ENCODE data around the gene MTUS2.

The MTUS2 gene

DNA sequence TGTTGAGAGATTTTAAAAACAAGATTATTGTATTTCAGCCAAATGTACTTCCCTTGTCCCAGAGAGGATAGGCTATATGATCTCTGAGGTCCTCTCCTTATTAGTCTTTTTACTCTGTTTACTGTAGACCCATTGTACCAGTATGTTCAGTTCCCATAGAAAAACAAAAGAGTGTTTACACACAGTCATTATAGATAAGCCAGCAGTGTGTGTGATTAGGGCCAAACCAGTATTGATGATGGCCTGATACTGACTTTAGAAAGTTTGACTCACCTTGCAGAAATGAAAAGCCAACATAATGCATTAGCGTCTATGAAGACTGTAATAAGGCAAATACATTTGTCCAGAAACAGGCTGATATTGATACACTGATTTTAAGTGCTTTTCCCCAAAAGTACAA is 6.2 kb downstream of the MTUS2 start:
- no peak overlapping the region for H2AFZ ChIP-seq (ENCODE audit: low read length)
- H3K36me3 ChIP-seq (ENCODE audit: insufficient read depth, low read length) = no peaks in the 10 kb centered on the region
- no peaks in the 10 kb centered on the region for H4K20me1 ChIP-seq (ENCODE audit: insufficient read depth, low read length, poor library complexity, severe bottlenecking)
- H3K4me1 ChIP-seq (ENCODE audit: insufficient read depth, low read length, poor library complexity, severe bottlenecking) = no peaks in the 10 kb centered on the region
- H3K4me3 ChIP-seq (ENCODE audit: low read length, poor library complexity, severe bottlenecking) = no peak overlapping the region
- no peaks in the 10 kb centered on the region for H3K27me3 ChIP-seq (ENCODE audit: insufficient read depth, low read length, poor library complexity, severe bottlenecking)
- no peaks in the 10 kb centered on the region for H3F3A ChIP-seq (ENCODE audit: low read depth)
- no peak overlapping the region for H3K4me2 ChIP-seq (ENCODE audit: low read depth, low read length, poor library complexity, severe bottlenecking)
- H3K79me2 ChIP-seq (ENCODE audit: insufficient read depth, low read length) = no peaks in the 10 kb centered on the region
- no peaks in the 10 kb centered on the region for H3K9me2 ChIP-seq (replicated peaks; ENCODE audit: low read depth, low read length)
- H3K9ac ChIP-seq (ENCODE audit: low read depth, low read length, poor library complexity, severe bottlenecking) = no peak overlapping the region
- peaks cover 14% of the 10 kb centered on the region; the same call in 1 of the 2 replicates for H3K9me3 ChIP-seq (ENCODE audit: insufficient read depth, low read depth, low read length)
- no peak for TF ChIP-seq EZH2phosphoT487 (IDR thresholded peaks at IDR 0.05; ENCODE audit: borderline replicate concordance)
- TF ChIP-seq, protein P1, sequence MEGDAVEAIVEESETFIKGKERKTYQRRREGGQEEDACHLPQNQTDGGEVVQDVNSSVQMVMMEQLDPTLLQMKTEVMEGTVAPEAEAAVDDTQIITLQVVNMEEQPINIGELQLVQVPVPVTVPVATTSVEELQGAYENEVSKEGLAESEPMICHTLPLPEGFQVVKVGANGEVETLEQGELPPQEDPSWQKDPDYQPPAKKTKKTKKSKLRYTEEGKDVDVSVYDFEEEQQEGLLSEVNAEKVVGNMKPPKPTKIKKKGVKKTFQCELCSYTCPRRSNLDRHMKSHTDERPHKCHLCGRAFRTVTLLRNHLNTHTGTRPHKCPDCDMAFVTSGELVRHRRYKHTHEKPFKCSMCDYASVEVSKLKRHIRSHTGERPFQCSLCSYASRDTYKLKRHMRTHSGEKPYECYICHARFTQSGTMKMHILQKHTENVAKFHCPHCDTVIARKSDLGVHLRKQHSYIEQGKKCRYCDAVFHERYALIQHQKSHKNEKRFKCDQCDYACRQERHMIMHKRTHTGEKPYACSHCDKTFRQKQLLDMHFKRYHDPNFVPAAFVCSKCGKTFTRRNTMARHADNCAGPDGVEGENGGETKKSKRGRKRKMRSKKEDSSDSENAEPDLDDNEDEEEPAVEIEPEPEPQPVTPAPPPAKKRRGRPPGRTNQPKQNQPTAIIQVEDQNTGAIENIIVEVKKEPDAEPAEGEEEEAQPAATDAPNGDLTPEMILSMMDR (conservative IDR thresholded peaks at IDR 0.05; ENCODE audit: low read length) = no peak

DNA sequence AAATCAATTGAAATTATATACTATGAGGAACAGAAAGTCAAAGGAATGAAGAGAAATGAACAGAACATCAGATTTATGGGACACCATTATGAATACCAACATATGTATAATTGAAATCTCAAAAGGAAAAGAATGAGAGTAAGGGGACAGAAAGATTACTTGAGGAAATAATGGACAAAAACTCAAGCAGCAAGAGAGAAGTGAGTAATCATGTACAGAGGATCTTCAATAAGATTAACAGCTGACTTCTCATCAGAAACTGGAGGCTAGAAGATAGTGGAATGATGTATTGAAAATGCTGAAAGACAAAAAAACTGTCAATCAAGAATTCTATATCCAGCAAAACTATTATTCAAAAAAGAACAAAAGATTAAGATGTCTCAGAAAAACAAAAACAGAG is 10.4 kb downstream of the MTUS2 start:
- no peak overlapping the region for H3K9ac ChIP-seq (ENCODE audit: low read depth, low read length, poor library complexity, severe bottlenecking)
- no peak overlapping the region for H3K4me3 ChIP-seq (ENCODE audit: low read length, poor library complexity, severe bottlenecking)
- H3K9me3 ChIP-seq (ENCODE audit: insufficient read depth, low read depth, low read length) = peaks cover 14% of the 10 kb centered on the region; the same call in 1 of the 2 replicates
- H3K4me1 ChIP-seq (ENCODE audit: insufficient read depth, low read length, poor library complexity, severe bottlenecking) = no peaks in the 10 kb centered on the region
- no peaks in the 10 kb centered on the region for H4K20me1 ChIP-seq (ENCODE audit: insufficient read depth, low read length, poor library complexity, severe bottlenecking)
- H3F3A ChIP-seq (ENCODE audit: low read depth) = no peaks in the 10 kb centered on the region
- H3K36me3 ChIP-seq (ENCODE audit: insufficient read depth, low read length) = no peaks in the 10 kb centered on the region
- no peaks in the 10 kb centered on the region for H3K27me3 ChIP-seq (ENCODE audit: insufficient read depth, low read length, poor library complexity, severe bottlenecking)
- H3K9me2 ChIP-seq (replicated peaks; ENCODE audit: low read depth, low read length) = no peaks in the 10 kb centered on the region
- H2AFZ ChIP-seq (ENCODE audit: low read length) = no peak overlapping the region
- H3K4me2 ChIP-seq (ENCODE audit: low read depth, low read length, poor library complexity, severe bottlenecking) = no peak overlapping the region
- H3K79me2 ChIP-seq (ENCODE audit: insufficient read depth, low read length) = no peaks in the 10 kb centered on the region
- TF ChIP-seq EZH2phosphoT487 (IDR thresholded peaks at IDR 0.05; ENCODE audit: borderline replicate concordance) = no peak
- TF ChIP-seq, protein P1 (conservative IDR thresholded peaks at IDR 0.05; ENCODE audit: low read length) = no peak

DNA sequence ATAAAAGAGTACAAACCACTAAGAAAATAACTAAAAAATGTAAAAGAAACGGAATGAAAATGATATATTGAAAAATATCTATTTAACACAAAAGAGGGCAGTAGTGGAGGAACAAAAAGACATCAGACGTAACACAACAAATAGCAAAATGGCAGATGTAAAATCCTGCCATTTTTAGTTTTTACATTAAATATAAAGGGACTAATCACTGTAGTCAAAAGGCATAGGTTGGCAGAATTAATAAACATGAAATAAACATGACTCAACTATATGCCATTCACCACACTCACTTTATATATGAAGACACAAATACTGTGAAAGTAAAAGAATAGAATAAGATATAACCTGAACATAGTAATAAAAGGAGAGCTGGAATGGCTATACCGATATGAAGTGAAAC is 11.0 kb downstream of the MTUS2 start:
- no peak overlapping the region for H2AFZ ChIP-seq (ENCODE audit: low read length)
- no peaks in the 10 kb centered on the region for H3K27me3 ChIP-seq (ENCODE audit: insufficient read depth, low read length, poor library complexity, severe bottlenecking)
- no peaks in the 10 kb centered on the region for H3K36me3 ChIP-seq (ENCODE audit: insufficient read depth, low read length)
- H3K79me2 ChIP-seq (ENCODE audit: insufficient read depth, low read length) = no peaks in the 10 kb centered on the region
- no peak overlapping the region for H3K4me2 ChIP-seq (ENCODE audit: low read depth, low read length, poor library complexity, severe bottlenecking)
- no peak for TF ChIP-seq EZH2phosphoT487 (IDR thresholded peaks at IDR 0.05; ENCODE audit: borderline replicate concordance)
- TF ChIP-seq, protein P1 (conservative IDR thresholded peaks at IDR 0.05; ENCODE audit: low read length) = no peak
- H3K9me3 ChIP-seq (ENCODE audit: insufficient read depth, low read depth, low read length) = peaks cover 14% of the 10 kb centered on the region; the same call in 1 of the 2 replicates
- H4K20me1 ChIP-seq (ENCODE audit: insufficient read depth, low read length, poor library complexity, severe bottlenecking) = no peaks in the 10 kb centered on the region
- no peaks in the 10 kb centered on the region for H3F3A ChIP-seq (ENCODE audit: low read depth)
- H3K4me1 ChIP-seq (ENCODE audit: insufficient read depth, low read length, poor library complexity, severe bottlenecking) = no peaks in the 10 kb centered on the region
- H3K9me2 ChIP-seq (replicated peaks; ENCODE audit: low read depth, low read length) = no peaks in the 10 kb centered on the region
- no peak overlapping the region for H3K9ac ChIP-seq (ENCODE audit: low read depth, low read length, poor library complexity, severe bottlenecking)
- no peak overlapping the region for H3K4me3 ChIP-seq (ENCODE audit: low read length, poor library complexity, severe bottlenecking)
